NCI-H345 (cell line): Measurements from ENCODE around the gene CLDN24.

Experiments
- DNase-seq: peaks from one replicate; lab custom pipeline; 2025; lab: John Stamatoyannopoulos, UW

CLDN24 gene

GRCh38 chr4:183321079-183321478, 1.1 kb downstream of the CLDN24 start:
- no peak for DNase-seq

GRCh38 chr4:183320211-183321059, 1.8 kb downstream of the CLDN24 start, which contains the start of gene CLDN22:
Gene CLDN22, minus strand, starts transcription at chr4:183320276. Its CDS starts 58 bp downstream, at chr4:183320218.
- DNase-seq: no peak

- DNase-seq: no peak
Measured at GRCh38 chr4:183318656-183319055, 3.6 kb downstream of the CLDN24 start.

GRCh38 chr4:183314806-183315205, 7.4 kb downstream of the CLDN24 start:
- no peak for DNase-seq

GRCh38 chr4:183314336-183314735, 7.9 kb downstream of the CLDN24 start:
- DNase-seq: no peak

GRCh38 chr4:183312841-183313240, 9.4 kb downstream of the CLDN24 start:
- DNase-seq: no peak

GRCh38 chr4:183306811-183307210, 15.4 kb downstream of the CLDN24 start:
- peak; percentile 26 for DNase-seq

GRCh38 chr4:183304538-183304937, 17.7 kb downstream of the CLDN24 start:
- DNase-seq: no peak

- no peak for DNase-seq
Measured at GRCh38 chr4:183304067-183304466, 18.2 kb downstream of the CLDN24 start.

GRCh38 chr4:183303301-183303700, 18.9 kb downstream of the CLDN24 start:
- no peak for DNase-seq

- DNase-seq: no peak
Measured at GRCh38 chr4:183300655-183301054, 21.6 kb downstream of the CLDN24 start.

- DNase-seq: no peak
Measured at GRCh38 chr4:183300070-183300469, 22.2 kb downstream of the CLDN24 start.

GRCh38 chr4:183299464-183299863, 22.8 kb downstream of the CLDN24 start:
- DNase-seq: no peak

GRCh38 chr4:183297675-183298074, 24.6 kb downstream of the CLDN24 start:
- no peak for DNase-seq

GRCh38 chr4:183295711-183296110, 26.5 kb downstream of the CLDN24 start:
- no peak for DNase-seq

- DNase-seq: peak; percentile 70
Measured at GRCh38 chr4:183291070-183291469, 31.2 kb downstream of the CLDN24 start.

- DNase-seq: no peak
Measured at GRCh38 chr4:183289688-183290087, 32.5 kb downstream of the CLDN24 start.

- DNase-seq: no peak
Measured at GRCh38 chr4:183288955-183289354, 33.3 kb downstream of the CLDN24 start.

- no peak for DNase-seq
Measured at GRCh38 chr4:183287677-183288076, 34.5 kb downstream of the CLDN24 start.

- DNase-seq: no peak
Measured at GRCh38 chr4:183287309-183287659, 34.9 kb downstream of the CLDN24 start.

GRCh38 chr4:183286590-183287308, 35.5 kb downstream of the CLDN24 start:
- DNase-seq: no peak

GRCh38 chr4:183285886-183286285, 36.3 kb downstream of the CLDN24 start:
- DNase-seq: no peak

GRCh38 chr4:183284965-183285364, 37.3 kb downstream of the CLDN24 start:
- DNase-seq: no peak
